Measurements from ENCODE around the gene NTSR1.

Gene NTSR1

DNA sequence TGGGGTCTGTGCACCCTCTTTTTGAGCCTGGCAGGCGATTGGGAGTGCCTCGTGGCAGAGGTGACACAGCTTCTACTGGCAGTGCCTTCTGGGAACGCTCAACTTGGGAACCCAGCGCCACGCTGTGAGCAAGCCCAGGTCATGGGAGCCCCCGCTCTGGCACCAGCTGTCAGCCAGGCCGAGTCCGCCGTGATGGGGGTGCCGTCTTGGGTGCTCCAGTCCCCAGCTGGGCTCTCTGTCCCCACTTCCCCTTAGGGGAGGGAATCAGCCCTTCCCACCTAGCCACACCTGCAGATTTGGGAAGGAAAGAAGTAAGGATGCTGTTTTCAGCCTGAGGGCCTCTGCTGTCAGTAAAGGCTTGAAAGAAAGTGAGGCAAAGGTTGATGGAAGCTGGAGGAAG is 31.0 kb upstream of the NTSR1 start:
- TF ChIP-seq POLR2AphosphoS5 (IDR thresholded peaks at IDR 0.05; ENCODE audit: low read depth, low read length) (no peak), SIN3A (IDR thresholded peaks at IDR 0.05; ENCODE audit: borderline replicate concordance, insufficient read depth, low read length) (no peak)

GRCh38 chr20:62678553-62678952 is 30.1 kb upstream of the NTSR1 start:
- TF ChIP-seq TAF1 (IDR thresholded peaks at IDR 0.05; ENCODE audit: borderline replicate concordance, insufficient read depth, low read length) (no peak), FOXP2 (optimal IDR thresholded peaks at IDR 0.05; ENCODE audit: borderline replicate concordance, extremely low read depth, extremely low read length, insufficient read depth) (no peak), REST (IDR thresholded peaks at IDR 0.05; ENCODE audit: insufficient read depth in 1 of 2, low read depth in 2 of 2, low read length in 2 of 2) (no peak), SIN3A (IDR thresholded peaks at IDR 0.05; ENCODE audit: borderline replicate concordance, insufficient read depth, low read length) (no peak), POLR2AphosphoS5 (IDR thresholded peaks at IDR 0.05; ENCODE audit: low read depth, low read length) (no peak)

DNA sequence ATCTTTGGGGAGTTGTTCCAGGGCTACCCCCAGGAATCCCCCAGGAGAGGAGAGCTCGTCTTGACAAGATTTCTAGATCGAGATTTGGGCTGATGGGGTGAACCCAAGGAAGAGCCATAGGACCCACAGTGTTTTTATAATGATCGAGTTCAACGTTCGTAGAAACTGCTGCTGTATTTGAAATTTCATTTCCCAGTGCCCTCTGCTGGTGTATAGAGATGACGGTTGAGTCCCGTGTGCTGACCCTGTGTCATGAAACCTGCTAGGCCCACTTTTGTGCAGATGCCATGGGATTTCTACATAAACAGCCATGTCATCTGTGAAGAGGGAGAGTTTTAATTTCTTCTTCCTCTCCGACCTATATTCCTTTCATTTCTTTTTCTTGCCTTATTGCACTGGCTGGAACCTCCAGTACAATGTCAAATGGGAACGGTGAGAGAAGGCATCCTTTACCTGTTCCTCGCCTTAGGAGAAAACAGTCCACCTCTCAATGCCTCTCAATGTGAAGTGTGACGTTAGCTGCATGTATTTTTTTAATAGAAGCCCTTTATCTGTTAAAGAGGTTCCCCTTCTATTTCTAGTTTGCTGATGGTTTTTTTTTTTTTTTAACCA is 28.6 kb upstream of the NTSR1 start:
- TF ChIP-seq FOXP2 (optimal IDR thresholded peaks at IDR 0.05; ENCODE audit: borderline replicate concordance, extremely low read depth, extremely low read length, insufficient read depth) (no peak), SIN3A (IDR thresholded peaks at IDR 0.05; ENCODE audit: borderline replicate concordance, insufficient read depth, low read length) (no peak), TAF1 (IDR thresholded peaks at IDR 0.05; ENCODE audit: borderline replicate concordance, insufficient read depth, low read length) (no peak), REST (IDR thresholded peaks at IDR 0.05; ENCODE audit: insufficient read depth in 1 of 2, low read depth in 2 of 2, low read length in 2 of 2) (no peak), POLR2AphosphoS5 (IDR thresholded peaks at IDR 0.05; ENCODE audit: low read depth, low read length) (no peak)

GRCh38 chr20:62682912-62683517 is 25.6 kb upstream of the NTSR1 start:
- TF ChIP-seq SIN3A (IDR thresholded peaks at IDR 0.05; ENCODE audit: borderline replicate concordance, insufficient read depth, low read length) (no peak), POLR2AphosphoS5 (IDR thresholded peaks at IDR 0.05; ENCODE audit: low read depth, low read length) (no peak), TAF1 (IDR thresholded peaks at IDR 0.05; ENCODE audit: borderline replicate concordance, insufficient read depth, low read length) (no peak), REST (IDR thresholded peaks at IDR 0.05; ENCODE audit: insufficient read depth in 1 of 2, low read depth in 2 of 2, low read length in 2 of 2) (no peak), FOXP2 (optimal IDR thresholded peaks at IDR 0.05; ENCODE audit: borderline replicate concordance, extremely low read depth, extremely low read length, insufficient read depth) (no peak)

DNA sequence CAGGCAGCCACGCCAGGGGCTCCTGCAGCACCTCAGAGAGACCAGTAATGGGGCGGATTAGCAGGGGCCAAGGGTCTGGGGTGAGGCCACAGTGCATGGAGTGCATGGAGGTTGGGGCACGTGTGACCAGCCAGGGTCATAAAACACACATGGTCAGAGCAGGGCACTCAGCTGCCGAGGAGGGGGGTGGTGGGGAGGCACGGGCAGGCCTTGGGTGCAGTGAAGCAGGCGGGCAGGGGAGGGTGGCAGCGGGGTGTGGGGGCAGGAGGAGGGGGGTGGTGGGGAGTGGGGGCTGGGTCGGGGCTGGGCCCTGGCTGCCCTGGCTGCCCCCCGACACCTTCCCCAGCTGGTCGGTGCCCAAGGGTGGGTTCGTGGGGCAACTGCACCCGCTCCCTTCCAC is 23.7 kb upstream of the NTSR1 start:
- no peak for TF ChIP-seq TAF1 (IDR thresholded peaks at IDR 0.05; ENCODE audit: borderline replicate concordance, insufficient read depth, low read length)
- no peak for TF ChIP-seq POLR2AphosphoS5 (IDR thresholded peaks at IDR 0.05; ENCODE audit: low read depth, low read length)
- TF ChIP-seq FOXP2 (optimal IDR thresholded peaks at IDR 0.05; ENCODE audit: borderline replicate concordance, extremely low read depth, extremely low read length, insufficient read depth) = no peak
- no peak for TF ChIP-seq SIN3A (IDR thresholded peaks at IDR 0.05; ENCODE audit: borderline replicate concordance, insufficient read depth, low read length)
- no peak for TF ChIP-seq REST (IDR thresholded peaks at IDR 0.05; ENCODE audit: insufficient read depth in 1 of 2, low read depth in 2 of 2, low read length in 2 of 2)
